LoVo (cell line): ENCODE measurements around the gene CCDC152.
"Not testable (repeated sequence)": the region's sequence is repeated elsewhere in the genome, so short reads cannot be mapped to it uniquely, and the experiment has no call there.

Experiments used
- DNase-seq: peaks from one replicate; pipeline ENCODE4 v3.0.0-alpha.2; 2016; ENCODE audit warnings: low spot score

Gene CCDC152

GRCh38 chr5:42813533-42813932 is 56.9 kb downstream of the CCDC152 start:
- DNase-seq: no peak

- DNase-seq: not testable (repeated sequence)
Measured at GRCh38 chr5:42816546-42816945, 59.9 kb downstream of the CCDC152 start.

GRCh38 chr5:42819745-42820144 is 63.1 kb downstream of the CCDC152 start:
- no peak for DNase-seq

GRCh38 chr5:42822548-42822947 is 65.9 kb downstream of the CCDC152 start:
- no peak for DNase-seq

- no peak for DNase-seq
Measured at GRCh38 chr5:42824347-42824976, 67.8 kb downstream of the CCDC152 start.

- DNase-seq: no peak
Measured at GRCh38 chr5:42825422-42826148, 69.0 kb downstream of the CCDC152 start.

GRCh38 chr5:42826757-42827515 is 70.3 kb downstream of the CCDC152 start:
- DNase-seq: no peak

GRCh38 chr5:42828671-42829070 is 72.1 kb downstream of the CCDC152 start:
- DNase-seq: no peak

GRCh38 chr5:42830924-42831323 is 74.3 kb downstream of the CCDC152 start:
- no peak for DNase-seq

- DNase-seq: no peak
Measured at GRCh38 chr5:42832060-42832459, 75.4 kb downstream of the CCDC152 start.

- DNase-seq: no peak
Measured at GRCh38 chr5:42836070-42836769, 79.6 kb downstream of the CCDC152 start.

GRCh38 chr5:42837601-42838000 is 81.0 kb downstream of the CCDC152 start:
- DNase-seq: no peak

GRCh38 chr5:42839196-42839595 is 82.6 kb downstream of the CCDC152 start:
- no peak for DNase-seq

- no peak for DNase-seq
Measured at GRCh38 chr5:42840269-42840668, 83.7 kb downstream of the CCDC152 start.

- DNase-seq: no peak
Measured at GRCh38 chr5:42840842-42841567, 84.4 kb downstream of the CCDC152 start.

- DNase-seq: no peak
Measured at GRCh38 chr5:42842921-42843641, 86.5 kb downstream of the CCDC152 start.

GRCh38 chr5:42843675-42844292 is 87.2 kb downstream of the CCDC152 start:
- no peak for DNase-seq

GRCh38 chr5:42844408-42844807 is 87.8 kb downstream of the CCDC152 start:
- not testable (repeated sequence) for DNase-seq

- no peak for DNase-seq
Measured at GRCh38 chr5:42848545-42848944, 91.9 kb downstream of the CCDC152 start.

- no peak for DNase-seq
Measured at GRCh38 chr5:42851481-42851880, 94.9 kb downstream of the CCDC152 start.
